ENCODE data around the gene GNG8.

DNA sequence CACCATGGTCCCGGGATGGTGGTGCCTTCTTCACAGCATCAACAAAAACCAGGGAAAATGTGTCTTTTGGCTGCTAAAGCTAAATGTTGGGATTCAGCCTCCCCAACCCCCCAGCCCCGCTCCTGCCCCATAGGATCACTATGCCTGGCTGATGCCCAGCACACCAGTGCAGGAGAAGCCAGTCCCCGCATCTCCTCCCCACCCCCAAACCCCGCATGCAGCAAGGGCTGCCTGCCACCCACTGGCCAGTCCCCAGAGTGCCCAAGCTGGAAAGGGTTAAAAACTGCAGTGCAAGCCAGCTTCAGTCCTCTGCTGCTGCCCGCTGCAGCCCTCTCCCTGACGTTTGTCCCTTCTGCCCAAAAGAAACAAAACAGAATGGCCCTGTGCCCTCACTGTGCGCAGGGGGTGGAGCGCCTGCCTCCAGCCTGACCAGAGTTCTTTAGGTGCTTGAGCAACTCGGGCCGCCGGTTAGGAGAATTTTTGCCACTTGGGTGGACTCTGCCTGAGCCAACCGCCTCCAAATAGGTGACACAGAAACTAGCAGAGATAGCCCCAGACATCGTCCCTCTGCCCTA, 31.1 kb downstream of the GNG8 start:
- TF ChIP-seq TAF1 (IDR thresholded peaks at IDR 0.05; ENCODE audit: borderline replicate concordance, low read depth, low read length) (no peak), POLR2A (IDR thresholded peaks at IDR 0.05; ENCODE audit: low read depth, low read length) (no peak), POLR2AphosphoS5 (IDR thresholded peaks at IDR 0.05; ENCODE audit: low read depth, low read length) (no peak)

Data from GM12892 (cell line).